Right atrium auricular region (tissue), 2 donors: ENCODE measurements around the gene SYCE1. TPM values are rescaled to one million over a fixed set of nuclear protein-coding genes. Genes with fewer than 3 reads are reported as not detected.
"Not testable (repeated sequence)": the region's sequence is repeated elsewhere in the genome, so short reads cannot be mapped to it uniquely, and the experiment has no call there.

Experiments
- DNase-seq: peaks from one replicate; pipeline ENCODE4 v3.0.0-alpha.2; 2019; ENCODE audit warnings: low spot score
- H3K27ac ChIP-seq, 2 donors: fragments of 200-600 bp; sonication (generic); 1 replicate in 1 of 2; 2 replicates in 1 of 2; pipeline ENCODE4 v1.5.1; 2016 to 2019
- H3K27me3 ChIP-seq, 2 donors: fragments of 200-600 bp; sonication (generic); one replicate each; pipeline versions ENCODE4 v1.5.1 to v1.6.0; 2017 to 2019
- H3K36me3 ChIP-seq: fragments of 200-600 bp; sonication (generic); one replicate; pipeline ENCODE4 v1.5.1; 2016
- H3K4me1 ChIP-seq, 2 donors: fragments of 200-600 bp; sonication (generic); one replicate each; pipeline versions ENCODE4 v1.5.1 to v1.6.0; 2017 to 2019
- H3K4me3 ChIP-seq, 2 donors: fragments of 200-600 bp; sonication (generic); 1 replicate in 1 of 2; 2 replicates in 1 of 2; pipeline ENCODE4 v1.5.1; 2017 to 2019; ENCODE audit warnings: mild to moderate bottlenecking in 1 of 2, moderate library complexity in 1 of 2
- H3K9me3 ChIP-seq, 2 donors: fragments of 200-600 bp; sonication (generic); one replicate each; pipeline ENCODE4 v1.5.1; 2019
- total RNA-seq, 2 donors: library from RNA; depleted of rRNA; stranded (reverse); fragments of >200 nt; gene quantifications; one replicate each; pipeline ENCODE4 v1.1.0, GENCODE V29; 2016
- TF ChIP-seq, protein P1 (sequence below), 2 donors: fragments of 200-600 bp; sonication (generic); IDR thresholded peaks; one replicate each; pipeline ENCODE4 v1.5.1; 2019; ENCODE audit warnings: antibody characterized with exemption in 2 of 2

SYCE1 gene
- total RNA-seq, 2 donors from 2014 or later: 1.1 TPM; not detected in 1

GRCh38 chr10:133555521-133555920 is 9.9 kb downstream of the SYCE1 start:
- DNase-seq: no peak
- TF ChIP-seq, protein P1, sequence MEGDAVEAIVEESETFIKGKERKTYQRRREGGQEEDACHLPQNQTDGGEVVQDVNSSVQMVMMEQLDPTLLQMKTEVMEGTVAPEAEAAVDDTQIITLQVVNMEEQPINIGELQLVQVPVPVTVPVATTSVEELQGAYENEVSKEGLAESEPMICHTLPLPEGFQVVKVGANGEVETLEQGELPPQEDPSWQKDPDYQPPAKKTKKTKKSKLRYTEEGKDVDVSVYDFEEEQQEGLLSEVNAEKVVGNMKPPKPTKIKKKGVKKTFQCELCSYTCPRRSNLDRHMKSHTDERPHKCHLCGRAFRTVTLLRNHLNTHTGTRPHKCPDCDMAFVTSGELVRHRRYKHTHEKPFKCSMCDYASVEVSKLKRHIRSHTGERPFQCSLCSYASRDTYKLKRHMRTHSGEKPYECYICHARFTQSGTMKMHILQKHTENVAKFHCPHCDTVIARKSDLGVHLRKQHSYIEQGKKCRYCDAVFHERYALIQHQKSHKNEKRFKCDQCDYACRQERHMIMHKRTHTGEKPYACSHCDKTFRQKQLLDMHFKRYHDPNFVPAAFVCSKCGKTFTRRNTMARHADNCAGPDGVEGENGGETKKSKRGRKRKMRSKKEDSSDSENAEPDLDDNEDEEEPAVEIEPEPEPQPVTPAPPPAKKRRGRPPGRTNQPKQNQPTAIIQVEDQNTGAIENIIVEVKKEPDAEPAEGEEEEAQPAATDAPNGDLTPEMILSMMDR (IDR thresholded peaks at IDR 0.05): no peak
- H3K4me1 ChIP-seq: no peaks in the 10 kb centered on the region
- H3K27ac ChIP-seq: no peak overlapping the region
- H3K4me3 ChIP-seq: no peak overlapping the region
- H3K27me3 ChIP-seq: no peaks in the 10 kb centered on the region
- no peaks in the 10 kb centered on the region for H3K9me3 ChIP-seq
- H3K36me3 ChIP-seq: no peaks in the 10 kb centered on the region

GRCh38 chr10:133554600-133554999 is 10.8 kb downstream of the SYCE1 start:
- TF ChIP-seq, protein P1 (IDR thresholded peaks at IDR 0.05): no peak
- DNase-seq: no peak
- Histone ChIP-seq H3K27ac (no peak overlapping the region), H3K36me3 (no peaks in the 10 kb centered on the region), H3K4me3 (no peak overlapping the region), H3K9me3 (no peaks in the 10 kb centered on the region), H3K27me3 (no peaks in the 10 kb centered on the region), H3K4me1 (no peaks in the 10 kb centered on the region)

DNA sequence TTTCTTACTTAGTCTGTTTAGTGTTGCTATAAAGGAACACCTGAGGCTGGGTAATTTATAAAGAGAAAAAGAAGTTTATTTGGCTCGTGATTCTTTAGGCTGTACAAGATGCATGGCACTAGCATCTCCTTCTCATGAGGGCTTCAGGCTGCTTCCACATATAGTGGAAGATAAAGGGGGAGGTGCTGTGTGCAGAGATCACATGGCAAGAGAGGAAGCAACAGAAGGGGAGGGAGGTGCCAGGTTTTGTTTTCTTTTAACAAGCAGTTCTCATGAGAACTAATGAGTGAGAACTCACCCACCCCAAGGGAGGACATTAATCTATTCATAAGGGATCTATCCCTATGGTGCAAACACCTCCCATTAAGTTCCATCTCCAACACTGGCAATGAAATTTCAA is 20.9 kb downstream of the SYCE1 start:
- H3K4me3 ChIP-seq: no peak overlapping the region
- H3K9me3 ChIP-seq: peaks cover 0 to 13% of the 10 kb centered on the region in 2 donors
- H3K36me3 ChIP-seq: no peaks in the 10 kb centered on the region
- no peak for DNase-seq
- no peaks in the 10 kb centered on the region for H3K27me3 ChIP-seq
- H3K27ac ChIP-seq: no peak overlapping the region
- no peaks in the 10 kb centered on the region for H3K4me1 ChIP-seq
- TF ChIP-seq, protein P1 (IDR thresholded peaks at IDR 0.05): no peak

GRCh38 chr10:133541441-133541975 is 23.9 kb downstream of the SYCE1 start:
- not testable (repeated sequence) for H3K9me3 ChIP-seq, H3K27ac ChIP-seq, H3K4me3 ChIP-seq, H3K36me3 ChIP-seq, H3K4me1 ChIP-seq, H3K27me3 ChIP-seq, DNase-seq

DNA sequence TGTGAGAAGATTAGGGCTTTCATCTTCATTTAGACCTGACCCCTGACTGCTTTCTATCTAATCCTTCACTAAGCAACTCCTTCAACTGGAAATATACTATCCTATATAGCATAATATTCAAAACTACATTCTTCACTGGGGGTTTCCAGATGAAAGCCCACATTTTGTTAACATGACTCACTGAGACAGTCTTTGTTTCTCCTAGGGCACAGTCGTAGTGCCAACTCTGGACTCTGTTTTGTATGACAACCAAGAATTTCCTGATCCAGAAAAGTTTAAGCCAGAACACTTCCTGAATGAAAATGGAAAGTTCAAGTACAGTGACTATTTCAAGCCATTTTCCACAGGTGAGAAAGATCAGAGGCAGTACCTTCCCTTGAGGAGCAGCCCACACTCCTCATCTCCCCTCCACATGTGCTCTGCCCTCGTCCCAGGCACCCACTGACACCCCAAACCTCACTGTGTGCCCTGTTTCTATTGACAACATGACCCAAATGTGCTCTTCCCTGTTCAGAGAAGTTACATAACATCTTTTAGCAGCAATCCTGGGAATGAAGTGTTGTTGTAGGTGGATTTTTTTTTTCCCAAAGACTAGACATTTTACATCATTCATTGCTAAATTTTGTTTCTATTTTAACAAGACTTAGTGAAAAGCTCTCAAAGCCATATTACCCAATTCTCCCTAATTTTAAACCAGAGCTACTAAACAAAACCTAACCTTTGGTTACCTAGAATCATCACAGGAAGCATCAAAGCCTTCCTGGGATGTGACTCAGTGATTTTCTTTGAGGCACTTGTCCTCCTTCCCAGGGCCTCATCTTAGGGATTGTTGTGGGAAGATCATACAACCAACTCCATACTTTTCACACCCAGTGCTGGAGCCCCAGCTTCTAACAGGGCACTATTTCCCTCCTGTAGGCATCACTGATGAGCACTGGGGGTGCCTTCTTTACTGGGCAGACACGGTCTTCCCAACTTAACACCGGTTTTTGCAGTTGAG is 27.5 kb downstream of the SYCE1 start:
- H3K9me3 ChIP-seq: no peaks in the 10 kb centered on the region
- TF ChIP-seq, protein P1 (IDR thresholded peaks at IDR 0.05): no peak
- DNase-seq: no peak
- H3K27ac ChIP-seq: no peak overlapping the region
- H3K4me1 ChIP-seq: no peaks in the 10 kb centered on the region
- H3K27me3 ChIP-seq: no peaks in the 10 kb centered on the region
- no peaks in the 10 kb centered on the region for H3K36me3 ChIP-seq
- H3K4me3 ChIP-seq: no peak overlapping the region

DNA sequence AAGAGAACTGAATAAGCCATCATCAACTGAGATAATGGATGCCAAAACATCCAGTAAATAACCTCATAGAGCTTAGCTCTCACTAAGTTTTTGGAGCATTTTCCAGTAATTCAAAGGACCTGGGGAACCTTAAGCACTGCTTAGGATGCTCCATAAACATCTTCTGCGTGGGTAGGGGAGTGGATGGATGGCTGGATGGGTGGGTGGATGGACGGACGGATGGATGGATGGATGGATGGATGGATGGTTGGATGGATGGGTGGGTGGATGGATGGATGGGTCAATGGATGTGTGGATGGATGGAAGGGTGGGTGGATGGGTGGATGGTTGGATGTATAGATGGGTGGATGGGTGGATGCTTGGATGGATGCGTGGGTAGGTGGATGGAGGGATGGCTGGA is 29.2 kb downstream of the SYCE1 start:
- no peak for DNase-seq
- no peak overlapping the region for H3K4me3 ChIP-seq
- no peaks in the 10 kb centered on the region for H3K9me3 ChIP-seq
- H3K4me1 ChIP-seq: no peaks in the 10 kb centered on the region
- H3K27ac ChIP-seq: no peak overlapping the region
- TF ChIP-seq, protein P1 (IDR thresholded peaks at IDR 0.05): no peak
- H3K27me3 ChIP-seq: no peaks in the 10 kb centered on the region
- no peaks in the 10 kb centered on the region for H3K36me3 ChIP-seq
